Measurements from ENCODE around the gene ATP5MC3.
A peak's percentile ranks its signal among the peaks of the same experiment; 100 is the strongest.
"Not testable (repeated sequence)": the region's sequence is repeated elsewhere in the genome, so short reads cannot be mapped to it uniquely, and the experiment has no call there.

Gene ATP5MC3

GRCh38 chr2:175181104-175181876, at the start of gene ATP5MC3:
TSS of gene ATP5MC3 (minus strand) at chr2:175181710. CDS start at chr2:175181393, 317 bp downstream.
- H3K4me1 ChIP-seq (ENCODE audit: control insufficient read depth, insufficient read depth, low read length) = peaks cover 3% of the 10 kb centered on the region
- peaks cover 11% of the 10 kb centered on the region for H3K36me3 ChIP-seq (ENCODE audit: control insufficient read depth, insufficient read depth, low read length)
- no peaks in the 10 kb centered on the region for H3K9me3 ChIP-seq (ENCODE audit: control insufficient read depth, insufficient read depth, low read length)
- peak within 1 kb of the TSS; percentile 98 for H3K9ac ChIP-seq (ENCODE audit: low read depth, low read length)
- H3K27me3 ChIP-seq (ENCODE audit: control insufficient read depth, insufficient read depth, low read length) = no peaks in the 10 kb centered on the region
- H3K4me3 ChIP-seq (ENCODE audit: low read depth, low read length) = peak within 1 kb of the TSS; percentile 98

GRCh38 chr2:175228601-175229000, 47.1 kb upstream of the ATP5MC3 start:
- H3K27me3 ChIP-seq (ENCODE audit: control insufficient read depth, insufficient read depth, low read length); H3K4me1 ChIP-seq (ENCODE audit: control insufficient read depth, insufficient read depth, low read length); H3K4me3 ChIP-seq (ENCODE audit: low read depth, low read length); H3K9me3 ChIP-seq (ENCODE audit: control insufficient read depth, insufficient read depth, low read length); H3K9ac ChIP-seq (ENCODE audit: low read depth, low read length); H3K36me3 ChIP-seq (ENCODE audit: control insufficient read depth, insufficient read depth, low read length): not testable (repeated sequence)

GRCh38 chr2:175228179-175228578, 46.7 kb upstream of the ATP5MC3 start:
- no peak overlapping the region for H3K9ac ChIP-seq (ENCODE audit: low read depth, low read length)
- H3K4me1 ChIP-seq (ENCODE audit: control insufficient read depth, insufficient read depth, low read length) = no peaks in the 10 kb centered on the region
- H3K9me3 ChIP-seq (ENCODE audit: control insufficient read depth, insufficient read depth, low read length) = no peaks in the 10 kb centered on the region

GRCh38 chr2:175227393-175227792, 45.9 kb upstream of the ATP5MC3 start:
- Histone ChIP-seq H3K27me3 (ENCODE audit: control insufficient read depth, insufficient read depth, low read length) (no peaks in the 10 kb centered on the region), H3K36me3 (ENCODE audit: control insufficient read depth, insufficient read depth, low read length) (no peaks in the 10 kb centered on the region), H3K4me1 (ENCODE audit: control insufficient read depth, insufficient read depth, low read length) (no peaks in the 10 kb centered on the region), H3K4me3 (ENCODE audit: low read depth, low read length) (no peak overlapping the region), H3K9me3 (ENCODE audit: control insufficient read depth, insufficient read depth, low read length) (no peaks in the 10 kb centered on the region), H3K9ac (ENCODE audit: low read depth, low read length) (no peak overlapping the region)

More at GRCh38 chr2:175228179-175228578, 46.7 kb upstream of the ATP5MC3 start:
- Histone ChIP-seq H3K4me3 (ENCODE audit: low read depth, low read length) (no peak overlapping the region), H3K36me3 (ENCODE audit: control insufficient read depth, insufficient read depth, low read length) (no peaks in the 10 kb centered on the region), H3K27me3 (ENCODE audit: control insufficient read depth, insufficient read depth, low read length) (no peaks in the 10 kb centered on the region)

- no peaks in the 10 kb centered on the region for H3K9me3 ChIP-seq (ENCODE audit: control insufficient read depth, insufficient read depth, low read length)
- no peaks in the 10 kb centered on the region for H3K27me3 ChIP-seq (ENCODE audit: control insufficient read depth, insufficient read depth, low read length)
- H3K4me3 ChIP-seq (ENCODE audit: low read depth, low read length) = no peak overlapping the region
Observed at GRCh38 chr2:175220075-175220474, 38.6 kb upstream of the ATP5MC3 start.

GRCh38 chr2:175218551-175218950, 37.0 kb upstream of the ATP5MC3 start:
- Histone ChIP-seq H3K9me3 (ENCODE audit: control insufficient read depth, insufficient read depth, low read length) (no peaks in the 10 kb centered on the region), H3K9ac (ENCODE audit: low read depth, low read length) (no peak overlapping the region), H3K36me3 (ENCODE audit: control insufficient read depth, insufficient read depth, low read length) (no peaks in the 10 kb centered on the region), H3K27me3 (ENCODE audit: control insufficient read depth, insufficient read depth, low read length) (no peaks in the 10 kb centered on the region), H3K4me3 (ENCODE audit: low read depth, low read length) (no peak overlapping the region), H3K4me1 (ENCODE audit: control insufficient read depth, insufficient read depth, low read length) (no peaks in the 10 kb centered on the region)

More at GRCh38 chr2:175220075-175220474, 38.6 kb upstream of the ATP5MC3 start:
- H3K9ac ChIP-seq (ENCODE audit: low read depth, low read length) = no peak overlapping the region
- no peaks in the 10 kb centered on the region for H3K4me1 ChIP-seq (ENCODE audit: control insufficient read depth, insufficient read depth, low read length)
- H3K36me3 ChIP-seq (ENCODE audit: control insufficient read depth, insufficient read depth, low read length) = no peaks in the 10 kb centered on the region

GRCh38 chr2:175207741-175208438, 26.4 kb upstream of the ATP5MC3 start:
- H3K36me3 ChIP-seq (ENCODE audit: control insufficient read depth, insufficient read depth, low read length) = no peaks in the 10 kb centered on the region
- H3K9ac ChIP-seq (ENCODE audit: low read depth, low read length) = no peak overlapping the region
- no peaks in the 10 kb centered on the region for H3K9me3 ChIP-seq (ENCODE audit: control insufficient read depth, insufficient read depth, low read length)
- no peak overlapping the region for H3K4me3 ChIP-seq (ENCODE audit: low read depth, low read length)
- no peaks in the 10 kb centered on the region for H3K27me3 ChIP-seq (ENCODE audit: control insufficient read depth, insufficient read depth, low read length)
- no peaks in the 10 kb centered on the region for H3K4me1 ChIP-seq (ENCODE audit: control insufficient read depth, insufficient read depth, low read length)

- Histone ChIP-seq H3K36me3 (ENCODE audit: control insufficient read depth, insufficient read depth, low read length) (no peaks in the 10 kb centered on the region), H3K9me3 (ENCODE audit: control insufficient read depth, insufficient read depth, low read length) (no peaks in the 10 kb centered on the region), H3K27me3 (ENCODE audit: control insufficient read depth, insufficient read depth, low read length) (no peaks in the 10 kb centered on the region), H3K4me3 (ENCODE audit: low read depth, low read length) (no peak overlapping the region), H3K9ac (ENCODE audit: low read depth, low read length) (no peak overlapping the region), H3K4me1 (ENCODE audit: control insufficient read depth, insufficient read depth, low read length) (no peaks in the 10 kb centered on the region)
Observed at GRCh38 chr2:175206866-175207265, 25.4 kb upstream of the ATP5MC3 start.

- no peak overlapping the region for H3K4me3 ChIP-seq (ENCODE audit: low read depth, low read length)
- no peaks in the 10 kb centered on the region for H3K9me3 ChIP-seq (ENCODE audit: control insufficient read depth, insufficient read depth, low read length)
- H3K27me3 ChIP-seq (ENCODE audit: control insufficient read depth, insufficient read depth, low read length) = no peaks in the 10 kb centered on the region
- no peaks in the 10 kb centered on the region for H3K36me3 ChIP-seq (ENCODE audit: control insufficient read depth, insufficient read depth, low read length)
- H3K9ac ChIP-seq (ENCODE audit: low read depth, low read length) = no peak overlapping the region
- H3K4me1 ChIP-seq (ENCODE audit: control insufficient read depth, insufficient read depth, low read length) = no peaks in the 10 kb centered on the region
Observed at GRCh38 chr2:175205523-175205922, 24.0 kb upstream of the ATP5MC3 start.

GRCh38 chr2:175203621-175204496, 22.3 kb upstream of the ATP5MC3 start:
- Histone ChIP-seq H3K9me3 (ENCODE audit: control insufficient read depth, insufficient read depth, low read length) (no peaks in the 10 kb centered on the region), H3K36me3 (ENCODE audit: control insufficient read depth, insufficient read depth, low read length) (no peaks in the 10 kb centered on the region), H3K9ac (ENCODE audit: low read depth, low read length) (no peak overlapping the region), H3K27me3 (ENCODE audit: control insufficient read depth, insufficient read depth, low read length) (no peaks in the 10 kb centered on the region), H3K4me3 (ENCODE audit: low read depth, low read length) (no peak overlapping the region), H3K4me1 (ENCODE audit: control insufficient read depth, insufficient read depth, low read length) (no peaks in the 10 kb centered on the region)

- Histone ChIP-seq H3K9ac (ENCODE audit: low read depth, low read length) (no peak overlapping the region), H3K4me1 (ENCODE audit: control insufficient read depth, insufficient read depth, low read length) (no peaks in the 10 kb centered on the region), H3K36me3 (ENCODE audit: control insufficient read depth, insufficient read depth, low read length) (no peaks in the 10 kb centered on the region), H3K9me3 (ENCODE audit: control insufficient read depth, insufficient read depth, low read length) (no peaks in the 10 kb centered on the region), H3K4me3 (ENCODE audit: low read depth, low read length) (no peak overlapping the region), H3K27me3 (ENCODE audit: control insufficient read depth, insufficient read depth, low read length) (no peaks in the 10 kb centered on the region)
Observed at GRCh38 chr2:175195012-175195411, 13.5 kb upstream of the ATP5MC3 start.

Measured in iPS-15b (cell line).